HG02623 (cell line): ENCODE results near the gene SSBP3.

ENCODE experiments used
- ATAC-seq: cut with Tn5 transposase; IDR thresholded peaks from one replicate; pipeline ENCODE4 v1.9.1; 2021; ENCODE audit warnings: moderate library complexity; ENCODE audit not compliant: unreplicated experiment

Gene SSBP3

GRCh38 chr1:54199151-54199764, 206.9 kb downstream of the SSBP3 start:
- no peak for ATAC-seq

GRCh38 chr1:54193453-54193852, 212.7 kb downstream of the SSBP3 start:
- no peak for ATAC-seq

GRCh38 chr1:54191525-54191924, 214.7 kb downstream of the SSBP3 start:
- ATAC-seq = no peak

GRCh38 chr1:54190526-54190925, 215.7 kb downstream of the SSBP3 start:
- ATAC-seq = no peak

GRCh38 chr1:54188291-54188690, 217.9 kb downstream of the SSBP3 start:
- ATAC-seq = no peak

GRCh38 chr1:54186056-54186455, 220.1 kb downstream of the SSBP3 start:
- no peak for ATAC-seq

GRCh38 chr1:54180701-54181360, 225.4 kb downstream of the SSBP3 start:
- ATAC-seq = no peak

- ATAC-seq = no peak
Observed at GRCh38 chr1:54178296-54179070, 227.7 kb downstream of the SSBP3 start.

GRCh38 chr1:54177726-54178125, 228.5 kb downstream of the SSBP3 start:
- ATAC-seq = no peak

GRCh38 chr1:54176621-54177327, 229.4 kb downstream of the SSBP3 start:
- no peak for ATAC-seq
